Erythroblast (primary cell): ENCODE data around the gene MYCT1.

Experiments used
- GATA1 ChIP-seq: IDR thresholded peaks from 2 replicates; pipeline ENCODE4 v1.6.1; 2011; ENCODE audit warnings: low read depth, mild to moderate bottlenecking, control low read depth, low read length, moderate library complexity
- POLR2A ChIP-seq: IDR thresholded peaks from 2 replicates; pipeline ENCODE4 v1.6.1; 2011; ENCODE audit warnings: mild to moderate bottlenecking, low read length

- TF ChIP-seq GATA1 (no peak), POLR2A (no peak)
These were observed 2.7 kb downstream of the MYCT1 start for GRCh38 chr6:152700427-152700826.
